H7 (cell line): Measurements from ENCODE around the gene MED9. TPM values are rescaled to one million over a fixed set of nuclear protein-coding genes. Genes with fewer than 3 reads are reported as not detected.

Source experiments
- DNase-seq: peaks from one replicate; pipeline ENCODE4 v3.0.0; 2012
- H3K27me3 ChIP-seq: 2 replicates; pipeline ENCODE4 v1.6.0; 2011; ENCODE audit warnings: mild to moderate bottlenecking, low read length; ENCODE audit not compliant: control insufficient read depth, insufficient read depth
- H3K36me3 ChIP-seq: replicated peaks from 2 replicates; pipeline ENCODE4 v1.5.1; 2011; ENCODE audit warnings: low read length; ENCODE audit not compliant: control insufficient read depth, insufficient read depth
- H3K4me3 ChIP-seq: 2 replicates; pipeline ENCODE4 v1.5.1; 2011; ENCODE audit warnings: low read depth, mild to moderate bottlenecking, control low read depth, low read length, moderate library complexity; ENCODE audit not compliant: insufficient read depth
- total RNA-seq: library from RNA; depleted of rRNA; stranded (reverse); fragments of >200 nt; shearing (Covaris generic); gene quantifications from 2 replicates; pipeline ENCODE4 v1.2.3, GENCODE V29; 2014

Gene MED9
- total RNA-seq, 1 experiment from 2014 or later, result 28.9 TPM

- no peak overlapping the region for H3K4me3 ChIP-seq
- DNase-seq, result no peak
- H3K27me3 ChIP-seq, result peaks cover 17% of the 10 kb centered on the region
- H3K36me3 ChIP-seq, result no peaks in the 10 kb centered on the region; the same call in 1 of the 2 replicates
These were observed 14.3 kb downstream of the MED9 start for GRCh38 chr17:17491031-17491471.

- Histone ChIP-seq H3K4me3 (no peak overlapping the region), H3K27me3 (peaks cover 18% of the 10 kb centered on the region), H3K36me3 (no peaks in the 10 kb centered on the region; the same call in 1 of the 2 replicates)
- no peak for DNase-seq
These were observed 14.8 kb downstream of the MED9 start for GRCh38 chr17:17491546-17491988.

GRCh38 chr17:17492085-17492484 lies 15.3 kb downstream of the MED9 start:
- Histone ChIP-seq H3K4me3 (no peak overlapping the region), H3K36me3 (no peaks in the 10 kb centered on the region; the same call in 1 of the 2 replicates), H3K27me3 (peaks cover 18% of the 10 kb centered on the region)
- peak; percentile 39 for DNase-seq

- DNase-seq, result no peak
These were observed 15.8 kb downstream of the MED9 start for GRCh38 chr17:17492571-17492970.

GRCh38 chr17:17493249-17493985 lies 16.6 kb downstream of the MED9 start:
- Histone ChIP-seq H3K27me3 (peaks cover 18% of the 10 kb centered on the region), H3K36me3 (no peaks in the 10 kb centered on the region; the same call in 1 of the 2 replicates), H3K4me3 (no peak overlapping the region)
- DNase-seq, result peak; percentile 71

More at GRCh38 chr17:17492571-17492970, 15.8 kb downstream of the MED9 start:
- H3K36me3 ChIP-seq, result no peaks in the 10 kb centered on the region; the same call in 1 of the 2 replicates
- no peak overlapping the region for H3K4me3 ChIP-seq
- peaks cover 18% of the 10 kb centered on the region for H3K27me3 ChIP-seq

- DNase-seq, result peak; percentile 42
These were observed 17.2 kb downstream of the MED9 start for GRCh38 chr17:17493986-17494466.

GRCh38 chr17:17494499-17494869 lies 17.7 kb downstream of the MED9 start:
- no peak for DNase-seq
- H3K36me3 ChIP-seq, result no peaks in the 10 kb centered on the region
- peak overlapping the region; percentile 70 for H3K4me3 ChIP-seq
- peaks cover 18% of the 10 kb centered on the region for H3K27me3 ChIP-seq

More at GRCh38 chr17:17493986-17494466, 17.2 kb downstream of the MED9 start:
- H3K27me3 ChIP-seq, result peaks cover 18% of the 10 kb centered on the region
- no peak overlapping the region; the same call in 1 of the 2 replicates for H3K4me3 ChIP-seq
- no peaks in the 10 kb centered on the region for H3K36me3 ChIP-seq

- Histone ChIP-seq H3K36me3 (no peaks in the 10 kb centered on the region), H3K27me3 (peaks cover 18% of the 10 kb centered on the region), H3K4me3 (peak overlapping the region; percentile 70)
- DNase-seq, result peak; percentile 82
These were observed 18.2 kb downstream of the MED9 start for GRCh38 chr17:17494870-17495535.

GRCh38 chr17:17495536-17496188 lies 18.9 kb downstream of the MED9 start:
- H3K4me3 ChIP-seq, result peak overlapping the region; percentile 70
- peaks cover 18% of the 10 kb centered on the region for H3K27me3 ChIP-seq
- H3K36me3 ChIP-seq, result no peaks in the 10 kb centered on the region
- DNase-seq, result peak; percentile 85

GRCh38 chr17:17496189-17497064 lies 19.6 kb downstream of the MED9 start, which contains the start of gene RASD1:
RASD1 (minus strand) TSS chr17:17496395; CDS start chr17:17496181, 214 bp downstream.
- Histone ChIP-seq H3K36me3 (no peaks in the 10 kb centered on the region), H3K27me3 (peaks cover 18% of the 10 kb centered on the region), H3K4me3 (peak within 1 kb of the TSS; percentile 70)
- DNase-seq, result peak; percentile 99

GRCh38 chr17:17497065-17497844 lies 20.5 kb downstream of the MED9 start:
- Histone ChIP-seq H3K27me3 (peaks cover 18% of the 10 kb centered on the region), H3K36me3 (no peaks in the 10 kb centered on the region), H3K4me3 (peak overlapping the region; percentile 33)
- peak; percentile 55 for DNase-seq

- H3K27me3 ChIP-seq, result peaks cover 18% of the 10 kb centered on the region
- H3K4me3 ChIP-seq, result no peak overlapping the region
- no peak for DNase-seq
- no peaks in the 10 kb centered on the region for H3K36me3 ChIP-seq
These were observed 21.2 kb downstream of the MED9 start for GRCh38 chr17:17497845-17498520.
